Subcutaneous abdominal adipose tissue (tissue), 5 donors: ENCODE results near the gene KIF16B.

Experiments used
- H3K27ac ChIP-seq: one replicate; pipeline ENCODE4 v1.7.0; 2013; ENCODE audit warnings: low read depth, mild to moderate bottlenecking, inconsistent platforms, low read length, moderate library complexity
- H3K27me3 ChIP-seq, 5 donors: one replicate each; pipeline ENCODE4 v1.7.0; 2013; ENCODE audit warnings: low read length in 5 of 5, inconsistent platforms in 1 of 5; ENCODE audit not compliant: control insufficient read depth in 5 of 5, insufficient read depth in 4 of 5
- H3K36me3 ChIP-seq, 5 donors: one replicate each; pipeline ENCODE4 v1.7.0; 2013; ENCODE audit warnings: low read length in 5 of 5; ENCODE audit not compliant: control insufficient read depth in 5 of 5, insufficient read depth in 5 of 5
- H3K4me1 ChIP-seq, 5 donors: one replicate each; pipeline ENCODE4 v1.7.0; 2013; ENCODE audit warnings: low read length in 5 of 5, mild to moderate bottlenecking in 3 of 5, moderate library complexity in 1 of 5; ENCODE audit not compliant: control insufficient read depth in 5 of 5, insufficient read depth in 5 of 5
- H3K4me3 ChIP-seq, 5 donors: one replicate each; pipeline ENCODE4 v1.7.0; 2013; ENCODE audit warnings: low read length in 5 of 5, low read depth in 1 of 5
- H3K9ac ChIP-seq, 5 donors: one replicate each; pipeline ENCODE4 v1.7.0; 2013; ENCODE audit warnings: low read length in 5 of 5, mild to moderate bottlenecking in 4 of 5, moderate library complexity in 3 of 5
- H3K9me3 ChIP-seq, 5 donors: one replicate each; pipeline ENCODE4 v1.7.0; 2013; ENCODE audit warnings: low read length in 5 of 5; ENCODE audit not compliant: control insufficient read depth in 5 of 5
- donor health status: healthy.
- donor health status: healthy.
- donor health status: healthy.
- donor health status: healthy.
- donor health status: healthy.

The KIF16B gene

DNA sequence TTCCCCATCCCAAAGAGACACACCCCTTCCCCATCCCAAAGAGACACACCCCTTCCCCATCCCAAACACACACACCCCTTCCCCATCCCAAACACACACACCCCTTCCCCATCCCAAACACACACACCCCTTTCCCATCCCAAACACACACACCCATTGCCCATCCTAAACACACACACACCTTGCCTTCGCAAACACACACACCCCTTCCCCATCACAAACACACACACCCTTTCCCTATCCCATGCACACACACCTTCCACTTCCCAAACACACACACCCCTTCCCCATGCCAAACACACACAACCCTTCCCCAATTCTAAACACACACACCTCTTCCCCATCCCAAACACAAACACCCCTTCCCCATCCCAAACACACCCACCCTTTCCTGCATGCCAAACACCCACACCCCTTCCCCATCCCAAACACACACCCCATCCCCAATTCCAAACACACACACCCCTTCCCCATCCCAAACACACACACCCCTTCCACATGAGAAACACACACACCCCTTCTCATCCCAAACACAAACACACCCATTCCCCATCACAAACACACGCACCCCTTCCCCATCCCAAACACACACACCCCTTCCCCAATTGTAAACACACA, 315.3 kb downstream of the KIF16B start:
- Histone ChIP-seq H3K27me3 (peaks cover 0 to 3% (median 0%) of the 10 kb centered on the region in 5 donors), H3K27ac (no peak overlapping the region), H3K36me3 (no peaks in the 10 kb centered on the region), H3K4me3 (no peak overlapping the region), H3K9me3 (no peaks in the 10 kb centered on the region), H3K9ac (no peak overlapping the region), H3K4me1 (peaks cover 0 to 5% (median 0%) of the 10 kb centered on the region in 5 donors)

DNA sequence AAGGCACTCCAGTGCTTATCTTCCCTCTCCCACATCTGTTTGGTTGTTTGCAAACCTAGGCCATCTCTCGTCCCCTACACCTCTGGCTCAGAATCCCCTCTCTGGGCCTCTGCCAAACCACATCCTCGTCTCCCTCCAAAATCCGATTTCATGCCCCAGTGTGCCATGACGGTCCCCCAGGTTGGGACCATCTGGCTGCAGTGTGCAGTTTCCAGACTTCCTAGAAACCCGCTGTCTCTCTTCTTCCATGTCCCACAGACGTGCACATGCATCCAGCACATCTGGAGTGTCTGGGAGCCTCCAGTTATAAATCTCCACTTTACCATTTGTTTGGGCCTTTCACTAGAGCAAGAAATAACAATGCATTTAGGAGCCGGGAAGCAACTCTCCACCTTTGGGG, 316.2 kb downstream of the KIF16B start:
- Histone ChIP-seq H3K4me1 (no peaks in the 10 kb centered on the region), H3K9ac (no peak overlapping the region), H3K4me3 (no peak overlapping the region), H3K27me3 (peaks cover 0 to 3% (median 0%) of the 10 kb centered on the region in 5 donors), H3K36me3 (no peaks in the 10 kb centered on the region), H3K27ac (no peak overlapping the region), H3K9me3 (no peaks in the 10 kb centered on the region)

DNA sequence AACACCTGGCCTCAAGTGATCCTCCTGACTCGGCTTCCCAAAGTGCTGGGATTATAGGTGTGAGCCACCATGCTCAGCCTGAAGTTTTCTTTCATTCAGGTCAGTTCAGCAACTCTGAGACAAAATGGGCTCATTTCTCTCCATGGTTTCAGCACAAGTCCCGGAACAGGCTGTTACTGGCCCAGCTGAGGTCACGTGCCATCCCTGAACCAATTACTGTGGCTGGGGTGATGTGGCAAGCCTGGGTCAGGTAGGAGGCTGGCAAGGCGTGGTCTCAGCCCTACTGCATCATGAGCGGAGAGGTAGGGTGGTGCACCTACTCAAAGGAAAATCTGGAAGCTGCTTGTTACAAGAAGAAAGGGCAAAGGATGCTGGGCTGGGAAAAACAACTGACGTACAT, 326.4 kb downstream of the KIF16B start:
- Histone ChIP-seq H3K27me3 (peaks cover 0 to 3% (median 0%) of the 10 kb centered on the region in 5 donors), H3K4me1 (peaks cover 0 to 2% (median 0%) of the 10 kb centered on the region in 5 donors), H3K9ac (no peak overlapping the region), H3K36me3 (no peaks in the 10 kb centered on the region), H3K4me3 (no peak overlapping the region), H3K27ac (no peak overlapping the region), H3K9me3 (no peaks in the 10 kb centered on the region)

DNA sequence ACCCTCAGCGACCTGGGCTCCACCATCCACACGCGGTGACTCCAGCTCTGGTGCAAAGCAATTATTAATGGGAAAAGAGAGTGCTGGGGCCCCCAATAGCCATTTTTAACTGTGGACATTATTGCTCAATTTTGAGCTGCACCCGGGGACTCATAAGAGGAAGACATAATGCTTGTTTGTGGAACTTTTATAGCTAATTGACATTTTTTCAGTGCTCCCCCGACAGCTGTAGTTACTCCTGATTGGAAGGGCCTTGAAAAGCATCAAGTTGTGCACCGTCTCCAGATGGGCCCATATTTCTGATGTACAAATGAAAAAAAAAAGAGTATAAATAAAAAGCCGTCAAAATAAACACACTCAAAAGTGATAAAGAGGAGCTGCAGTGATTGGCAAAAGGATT, 327.0 kb downstream of the KIF16B start:
- peaks cover 0 to 2% (median 0%) of the 10 kb centered on the region in 5 donors for H3K4me1 ChIP-seq
- H3K36me3 ChIP-seq: no peaks in the 10 kb centered on the region
- peaks cover 0 to 3% (median 0%) of the 10 kb centered on the region in 5 donors for H3K27me3 ChIP-seq
- H3K9ac ChIP-seq: no peak overlapping the region
- no peak overlapping the region for H3K27ac ChIP-seq
- no peaks in the 10 kb centered on the region for H3K9me3 ChIP-seq
- H3K4me3 ChIP-seq: no peak overlapping the region

DNA sequence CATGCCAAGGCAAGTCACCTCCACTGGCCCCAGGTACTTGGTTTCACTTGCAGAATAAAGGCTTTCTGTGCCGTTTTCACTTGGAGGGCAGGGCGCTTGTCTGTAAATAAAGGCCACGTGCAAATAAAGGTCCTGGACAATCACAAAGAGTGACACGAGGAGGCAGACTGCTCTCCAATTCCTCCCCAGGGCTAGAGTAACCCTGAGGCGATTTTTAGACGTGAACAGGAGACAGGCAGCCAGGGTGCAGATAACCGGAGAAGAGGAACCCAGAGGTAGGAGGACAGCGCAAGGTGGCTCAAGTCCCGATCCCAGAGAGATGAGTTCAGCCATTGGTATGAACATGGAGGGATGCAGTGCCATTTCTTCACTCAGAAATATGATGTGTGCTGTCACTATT, 327.4 kb downstream of the KIF16B start:
- H3K36me3 ChIP-seq: no peaks in the 10 kb centered on the region
- no peak overlapping the region for H3K9ac ChIP-seq
- H3K27ac ChIP-seq: no peak overlapping the region
- no peaks in the 10 kb centered on the region for H3K9me3 ChIP-seq
- no peak overlapping the region for H3K4me3 ChIP-seq
- peaks cover 0 to 2% (median 0%) of the 10 kb centered on the region in 5 donors for H3K4me1 ChIP-seq
- peaks cover 0 to 3% (median 0%) of the 10 kb centered on the region in 5 donors for H3K27me3 ChIP-seq

DNA sequence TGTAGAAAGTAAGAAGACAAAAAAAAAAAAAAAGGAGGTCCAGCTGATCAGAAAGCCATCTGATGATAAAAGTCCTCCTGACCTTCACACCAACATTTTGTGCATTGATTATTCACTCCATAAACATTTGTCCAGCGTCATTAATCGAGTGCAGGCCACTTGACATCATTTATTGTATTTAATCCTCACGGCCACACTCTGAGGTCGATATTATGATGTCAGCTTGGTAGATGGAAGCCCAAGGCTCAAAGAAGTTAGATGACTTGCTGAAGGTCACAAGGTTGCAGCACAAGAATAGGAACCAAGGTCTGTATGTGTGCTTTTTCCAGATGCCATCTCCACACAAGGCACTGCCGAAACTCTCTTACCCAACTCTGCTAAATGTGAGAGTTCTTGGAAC, 328.4 kb downstream of the KIF16B start:
- H3K4me1 ChIP-seq: peaks cover 0 to 2% (median 0%) of the 10 kb centered on the region in 5 donors
- no peak overlapping the region for H3K4me3 ChIP-seq
- no peaks in the 10 kb centered on the region for H3K36me3 ChIP-seq
- peaks cover 0 to 3% (median 0%) of the 10 kb centered on the region in 5 donors for H3K27me3 ChIP-seq
- no peak overlapping the region for H3K27ac ChIP-seq
- peaks cover 0 to 6% (median 4%) of the 10 kb centered on the region in 5 donors for H3K9me3 ChIP-seq
- no peak overlapping the region for H3K9ac ChIP-seq

DNA sequence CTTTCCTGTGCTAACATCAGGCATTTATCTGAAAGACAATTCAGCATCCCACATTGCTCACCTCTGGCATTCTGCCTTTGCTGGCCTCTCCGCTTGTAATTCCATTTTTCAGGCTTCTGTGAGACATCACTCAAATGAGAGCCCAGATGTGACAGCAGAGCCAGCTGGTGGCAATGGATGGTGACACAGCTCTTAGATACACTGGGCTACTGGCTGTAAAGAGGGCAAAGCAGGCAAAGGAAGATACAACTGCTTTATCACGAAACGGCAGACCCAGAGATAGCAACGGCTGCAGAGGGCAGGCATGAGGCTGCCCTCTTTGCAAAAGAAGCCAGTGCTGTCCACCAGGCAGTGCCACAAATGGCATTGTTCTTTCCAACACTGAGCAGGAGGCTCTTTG, 329.8 kb downstream of the KIF16B start:
- Histone ChIP-seq H3K27ac (no peak overlapping the region), H3K27me3 (peaks cover 0 to 3% (median 0%) of the 10 kb centered on the region in 5 donors)

DNA sequence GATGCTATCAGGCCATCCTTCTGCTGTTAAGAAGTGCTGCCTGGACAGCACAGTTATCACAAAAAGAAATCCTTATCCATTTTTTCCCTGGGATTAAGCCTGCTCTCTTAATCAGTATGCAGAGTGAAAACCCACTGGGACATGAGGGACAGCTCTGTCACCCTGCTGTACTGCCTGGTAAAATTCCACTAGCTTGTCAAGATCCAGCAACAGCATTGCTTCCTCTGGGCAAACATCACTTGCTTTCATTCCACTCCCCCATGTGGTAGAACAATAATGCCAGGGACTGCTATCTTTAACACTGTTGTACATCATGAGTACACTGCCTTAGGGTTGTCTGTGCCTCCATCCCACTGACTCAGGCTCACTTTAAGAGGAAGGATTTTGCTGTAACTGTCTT, 331.3 kb downstream of the KIF16B start:
- Histone ChIP-seq H3K9ac (no peak overlapping the region), H3K27ac (no peak overlapping the region), H3K36me3 (no peaks in the 10 kb centered on the region), H3K27me3 (no peaks in the 10 kb centered on the region), H3K4me3 (no peak overlapping the region), H3K9me3 (peaks cover 0 to 22% (median 18%) of the 10 kb centered on the region in 5 donors), H3K4me1 (peaks cover 0 to 2% (median 0%) of the 10 kb centered on the region in 5 donors)

More for the DNA sequence above, 329.8 kb downstream of the KIF16B start:
- Histone ChIP-seq H3K4me3 (no peak overlapping the region), H3K36me3 (no peaks in the 10 kb centered on the region), H3K9ac (no peak overlapping the region), H3K4me1 (peaks cover 0 to 2% (median 0%) of the 10 kb centered on the region in 5 donors), H3K9me3 (peaks cover 0 to 15% (median 10%) of the 10 kb centered on the region in 5 donors)

DNA sequence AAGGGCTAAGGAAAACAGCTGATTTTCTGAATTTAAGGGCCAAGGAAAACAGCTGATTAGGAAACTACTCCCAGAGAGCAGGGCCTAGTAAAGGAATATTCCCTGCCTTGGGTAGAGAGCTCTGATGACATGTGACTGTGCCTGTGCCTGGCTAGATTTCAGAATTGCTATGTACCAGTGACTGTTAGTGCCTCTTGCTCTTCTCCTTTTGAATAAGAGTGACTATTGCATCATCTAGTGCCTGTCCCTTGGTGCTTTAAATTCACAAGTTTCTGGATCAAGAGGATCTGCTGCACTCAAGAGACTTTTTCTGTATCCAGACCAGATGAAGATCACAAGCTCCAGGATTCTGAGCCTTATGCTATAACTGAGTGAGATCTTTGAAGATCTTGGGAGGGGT, 332.9 kb downstream of the KIF16B start:
- no peaks in the 10 kb centered on the region for H3K36me3 ChIP-seq
- H3K27me3 ChIP-seq: no peaks in the 10 kb centered on the region
- H3K9ac ChIP-seq: no peak overlapping the region
- H3K4me3 ChIP-seq: no peak overlapping the region
- no peak overlapping the region for H3K27ac ChIP-seq
- peaks cover 0 to 2% (median 0%) of the 10 kb centered on the region in 5 donors for H3K4me1 ChIP-seq
- peaks cover 0 to 22% (median 18%) of the 10 kb centered on the region in 5 donors for H3K9me3 ChIP-seq

DNA sequence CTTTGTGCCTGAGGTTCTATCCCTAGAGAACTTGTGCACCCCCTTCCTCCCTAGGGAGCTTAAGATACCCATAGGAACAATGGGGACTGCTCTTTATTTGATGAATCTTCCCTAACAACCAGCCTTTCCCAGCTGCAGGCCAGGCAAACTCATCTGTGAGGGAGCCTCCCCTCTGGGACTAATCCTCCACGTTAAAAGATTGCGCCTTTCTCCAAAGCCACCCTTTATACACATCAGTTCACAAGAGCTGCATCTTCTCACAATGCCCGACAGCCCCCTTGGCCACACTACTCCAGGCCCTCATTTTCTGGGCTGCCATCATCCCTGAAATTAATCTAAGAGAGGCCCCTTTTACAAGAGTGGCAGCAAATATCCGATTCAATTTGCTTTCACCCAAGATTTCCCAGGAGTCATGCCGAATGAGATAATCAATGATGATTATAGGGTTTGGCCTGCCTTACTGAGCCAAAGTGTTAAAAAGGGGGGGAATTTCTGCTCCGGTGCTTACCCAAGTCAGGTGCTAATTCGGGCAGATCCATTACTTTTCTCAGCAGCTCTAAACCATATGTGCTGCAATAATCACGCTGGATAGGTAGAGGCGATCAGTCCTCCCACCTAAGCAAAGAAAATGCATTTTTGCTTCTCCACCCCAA, 336.5 kb downstream of the KIF16B start:
- H3K27me3 ChIP-seq: no peaks in the 10 kb centered on the region
- H3K36me3 ChIP-seq: no peaks in the 10 kb centered on the region
- H3K9ac ChIP-seq: no peak overlapping the region
- no peak overlapping the region for H3K27ac ChIP-seq
- H3K9me3 ChIP-seq: peaks cover 0 to 22% (median 18%) of the 10 kb centered on the region in 5 donors
- peaks cover 0 to 13% (median 10%) of the 10 kb centered on the region in 5 donors for H3K4me1 ChIP-seq
- no peak overlapping the region for H3K4me3 ChIP-seq
